Esophagus (tissue), 2 donors: ENCODE results near the gene CNBD2. TPM values are rescaled to one million over a fixed set of nuclear protein-coding genes. Genes with fewer than 3 reads are reported as not detected.
"Not testable (repeated sequence)": the region's sequence is repeated elsewhere in the genome, so short reads cannot be mapped to it uniquely, and the experiment has no call there.

Experiments used
- H3K27ac ChIP-seq, 2 donors: one replicate each; pipeline ENCODE4 v1.5.1; 2013; ENCODE audit warnings: low read depth in 2 of 2, mild to moderate bottlenecking in 2 of 2, inconsistent platforms in 1 of 2, low read length in 1 of 2, moderate library complexity in 1 of 2
- H3K27me3 ChIP-seq, 2 donors: one replicate each; pipeline ENCODE4 v1.6.1; 2013; ENCODE audit warnings: low read length in 2 of 2, control low read depth in 1 of 2, mild to moderate bottlenecking in 1 of 2; ENCODE audit not compliant: insufficient read depth in 2 of 2, control insufficient read depth in 1 of 2
- H3K36me3 ChIP-seq, 2 donors: one replicate each; pipeline ENCODE4 v1.6.1; 2013; ENCODE audit warnings: low read length in 1 of 2; ENCODE audit not compliant: control insufficient read depth in 2 of 2, insufficient read depth in 2 of 2
- H3K4me1 ChIP-seq, 2 donors: one replicate each; pipeline ENCODE4 v1.6.1; 2013; ENCODE audit warnings: low read length in 1 of 2; ENCODE audit not compliant: control insufficient read depth in 2 of 2, insufficient read depth in 2 of 2
- H3K4me3 ChIP-seq, 2 donors: one replicate each; pipeline ENCODE4 v1.5.1; 2013; ENCODE audit warnings: low read length in 2 of 2, mild to moderate bottlenecking in 2 of 2, low read depth in 1 of 2, moderate library complexity in 1 of 2
- H3K9me3 ChIP-seq, 2 donors: one replicate each; pipeline ENCODE4 v1.6.1; 2013; ENCODE audit warnings: mild to moderate bottlenecking in 2 of 2, low read depth in 1 of 2, low read length in 1 of 2, moderate library complexity in 1 of 2; ENCODE audit not compliant: control insufficient read depth in 2 of 2, insufficient read depth in 1 of 2
- WGBS, 2 donors: extraction: QIAGEN DNeasy Blood & Tissue Kit; methylation state at CpG; one replicate each; pipeline ENCODE4 v1.1.7; 2013; 5-methylcytosine and 5-hydroxymethylcytosine counted together
- polyA plus RNA-seq, 2 donors: library from polyadenylated mRNA; stranded (reverse); fragments of 200-250 nt; gene quantifications; one replicate each; pipeline ENCODE4 v1.2.3, GENCODE V29; 2013
- donor health status: healthy with polysubstance abuse.
- donor health status: Bipolar disorder and iron deficiency.

The CNBD2 gene
- polyA plus RNA-seq, 2 donors, result 6.1 to 13.5 TPM

- H3K9me3 ChIP-seq, result no peaks in the 10 kb centered on the region
- H3K27ac ChIP-seq, result no peak overlapping the region
- no peak overlapping the region for H3K4me3 ChIP-seq
- no peaks in the 10 kb centered on the region for H3K27me3 ChIP-seq
- 30 to 41% methylated on average over 3 of the region's 3 CpGs for WGBS, 2 donors
- no peaks in the 10 kb centered on the region for H3K36me3 ChIP-seq
- H3K4me1 ChIP-seq, result no peaks in the 10 kb centered on the region
Observed at GRCh38 chr20:35991142-35991771, 22.9 kb downstream of the CNBD2 start.

GRCh38 chr20:35992713-35993335 is 24.4 kb downstream of the CNBD2 start:
- H3K27ac ChIP-seq, result no peak overlapping the region

GRCh38 chr20:35994994-35995453 is 26.6 kb downstream of the CNBD2 start:
- Histone ChIP-seq H3K36me3 (no peaks in the 10 kb centered on the region), H3K4me3 (no peak overlapping the region), H3K4me1 (no peaks in the 10 kb centered on the region), H3K27ac (no peak overlapping the region), H3K27me3 (no peaks in the 10 kb centered on the region), H3K9me3 (no peaks in the 10 kb centered on the region)
- whole genome bisulfite sequencing, 2 donors, result 1 to 4% methylated on average over 6 of the region's 6 CpGs

More at GRCh38 chr20:35992713-35993335, 24.4 kb downstream of the CNBD2 start:
- Histone ChIP-seq H3K27me3 (no peaks in the 10 kb centered on the region), H3K9me3 (no peaks in the 10 kb centered on the region), H3K4me3 (no peak overlapping the region), H3K36me3 (no peaks in the 10 kb centered on the region), H3K4me1 (no peaks in the 10 kb centered on the region)
- WGBS, 2 donors, result 1 to 2% methylated on average over 6 of the region's 6 CpGs

GRCh38 chr20:35996492-35996891 is 28.1 kb downstream of the CNBD2 start:
- not testable (repeated sequence) for H3K27ac ChIP-seq, H3K4me1 ChIP-seq, H3K36me3 ChIP-seq, H3K27me3 ChIP-seq, H3K9me3 ChIP-seq, H3K4me3 ChIP-seq
- 95 to 96% methylated on average over 8 of the region's 8 CpGs for WGBS, 2 donors

- WGBS, 2 donors, result 93 to 96% methylated on average over 5 to 23 of the region's 34 CpGs
- H3K27me3 ChIP-seq, H3K36me3 ChIP-seq, H3K27ac ChIP-seq, H3K9me3 ChIP-seq, H3K4me1 ChIP-seq, H3K4me3 ChIP-seq: not testable (repeated sequence)
Observed at GRCh38 chr20:36001331-36001730, 32.9 kb downstream of the CNBD2 start.

- Histone ChIP-seq H3K9me3 (peaks cover 0 to 2% of the 10 kb centered on the region in 2 donors), H3K4me1 (no peaks in the 10 kb centered on the region), H3K27me3 (no peaks in the 10 kb centered on the region), H3K27ac (no peak overlapping the region), H3K36me3 (no peaks in the 10 kb centered on the region), H3K4me3 (no peak overlapping the region)
Observed at GRCh38 chr20:36002855-36003254, 34.5 kb downstream of the CNBD2 start.

GRCh38 chr20:36004045-36004444 is 35.7 kb downstream of the CNBD2 start:
- Histone ChIP-seq H3K27me3 (no peaks in the 10 kb centered on the region), H3K27ac (no peak overlapping the region), H3K4me1 (no peaks in the 10 kb centered on the region), H3K36me3 (no peaks in the 10 kb centered on the region), H3K4me3 (no peak overlapping the region), H3K9me3 (peaks cover 0 to 2% of the 10 kb centered on the region in 2 donors)
- 68 to 70% methylated on average over 1 of the region's 1 CpG for WGBS, 2 donors

- WGBS, 2 donors, result 92 to 94% methylated on average over 4 of the region's 4 CpGs
- Histone ChIP-seq H3K9me3 (peaks cover 0 to 2% of the 10 kb centered on the region in 2 donors), H3K4me3 (no peak overlapping the region), H3K27ac (no peak overlapping the region), H3K27me3 (no peaks in the 10 kb centered on the region), H3K36me3 (no peaks in the 10 kb centered on the region), H3K4me1 (no peaks in the 10 kb centered on the region)
Observed at GRCh38 chr20:36008461-36009035, 40.2 kb downstream of the CNBD2 start.

GRCh38 chr20:36010076-36010475 is 41.7 kb downstream of the CNBD2 start:
- WGBS, 2 donors, result 69 to 70% methylated on average over 4 of the region's 4 CpGs
- Histone ChIP-seq H3K27ac (no peak overlapping the region), H3K4me1 (no peaks in the 10 kb centered on the region)

GRCh38 chr20:36010825-36011224 is 42.4 kb downstream of the CNBD2 start:
- H3K4me3 ChIP-seq, result no peak overlapping the region
- 79 to 87% methylated on average over 4 of the region's 4 CpGs for WGBS, 2 donors
- no peaks in the 10 kb centered on the region for H3K4me1 ChIP-seq
- no peaks in the 10 kb centered on the region for H3K36me3 ChIP-seq
- no peak overlapping the region for H3K27ac ChIP-seq
- no peaks in the 10 kb centered on the region for H3K9me3 ChIP-seq
- no peaks in the 10 kb centered on the region for H3K27me3 ChIP-seq

More at GRCh38 chr20:36010076-36010475, 41.7 kb downstream of the CNBD2 start:
- Histone ChIP-seq H3K9me3 (no peaks in the 10 kb centered on the region), H3K27me3 (no peaks in the 10 kb centered on the region), H3K36me3 (no peaks in the 10 kb centered on the region), H3K4me3 (no peak overlapping the region)
